ENCODE results near the gene SKP1.

The SKP1 gene

DNA sequence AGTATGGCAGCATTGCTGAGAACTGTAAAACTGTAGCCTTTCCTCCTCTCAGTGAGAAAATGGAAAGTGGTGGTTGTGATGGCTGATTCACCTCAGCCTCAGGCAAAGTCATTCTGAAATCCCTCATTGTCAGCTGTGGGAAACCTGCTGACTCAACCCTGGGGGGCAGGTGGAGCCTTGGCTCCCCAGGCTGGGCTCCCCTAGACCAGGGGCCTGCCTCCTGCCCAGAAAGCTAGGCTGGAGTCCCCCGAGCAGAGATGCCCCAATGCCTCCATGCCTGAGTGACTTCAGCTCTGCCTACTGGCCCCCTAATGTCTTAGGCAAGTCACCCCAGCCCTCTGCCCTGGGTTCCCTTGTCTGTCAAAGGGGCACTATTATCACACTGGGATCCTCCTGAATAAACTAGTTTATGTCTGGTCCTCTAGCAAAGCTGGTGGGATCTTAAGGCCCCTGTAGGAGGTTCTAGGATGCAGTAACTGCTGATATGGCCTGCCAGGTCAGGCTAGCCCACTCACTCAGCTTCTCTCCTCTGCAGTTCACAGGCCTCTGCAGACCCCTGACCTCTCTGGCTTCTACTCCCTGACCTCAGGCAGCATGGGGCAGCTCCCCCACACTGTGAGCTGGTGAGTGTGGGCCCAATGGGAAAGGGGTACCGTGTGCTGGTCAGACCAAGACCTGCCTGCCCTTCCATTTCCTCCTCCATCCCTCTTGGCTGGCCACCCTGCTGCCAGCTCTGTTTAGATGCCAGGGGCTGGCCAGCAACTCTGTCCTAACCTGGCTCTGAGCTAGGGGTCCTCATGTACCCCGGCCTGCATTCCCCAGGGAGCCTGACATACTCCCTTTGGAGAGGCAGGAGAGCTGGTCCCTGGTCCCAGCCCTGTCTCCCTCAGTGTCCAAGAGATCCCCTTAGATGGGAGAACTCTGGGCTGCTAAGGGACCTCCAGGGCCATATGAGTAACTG, 38.1 kb downstream of the SKP1 start:
- Histone ChIP-seq H3K79me1 (ENCODE audit: low read length) (no peaks in the 10 kb centered on the region), H3K9ac (ENCODE audit: low read length) (no peak overlapping the region), H3K18ac (ENCODE audit: low read length) (peak overlapping the region; percentile 3), H2AFZ (ENCODE audit: insufficient read depth, low read length, poor library complexity) (no peak overlapping the region), H3K14ac (ENCODE audit: low read length) (no peak overlapping the region), H2BK5ac (ENCODE audit: low read depth, low read length, poor library complexity) (no peak overlapping the region), H3K4me2 (ENCODE audit: low read length) (no peak overlapping the region), H3K4ac (ENCODE audit: low read depth, low read length) (no peak overlapping the region), H3K23ac (ENCODE audit: low read length) (no peak overlapping the region), H3K4me3 (ENCODE audit: low read depth, low read length) (no peak overlapping the region), H2AK5ac (ENCODE audit: low read length) (no peak overlapping the region), H3K4me1 (ENCODE audit: control insufficient read depth in 1 of 2, insufficient read depth in 2 of 2, low read length in 2 of 2) (peaks cover 33 to 35% of the 10 kb centered on the region in 2 experiments), H2BK120ac (ENCODE audit: insufficient read depth, low read length, poor library complexity) (no peak overlapping the region), H4K12ac (ENCODE audit: low read depth, low read length) (no peak overlapping the region), H2BK12ac (ENCODE audit: low read length) (no peak overlapping the region), H3K79me2 (ENCODE audit: control insufficient read depth, insufficient read depth, low read length, poor library complexity) (peaks cover 2% of the 10 kb centered on the region), H3K27ac (ENCODE audit: low read depth, low read length) (no peak overlapping the region), H4K8ac (ENCODE audit: low read depth, low read length) (no peak overlapping the region), H4K91ac (ENCODE audit: low read depth, low read length) (no peak overlapping the region), H3K27me3 (ENCODE audit: insufficient read depth, low read length) (no peaks in the 10 kb centered on the region), H3K36me3 (ENCODE audit: control insufficient read depth in 1 of 2, insufficient read depth in 2 of 2, low read length in 2 of 2) (peaks cover 51 to 71% of the 10 kb centered on the region in 2 experiments), H3K9me3 (ENCODE audit: insufficient read depth, low read depth, low read length) (peaks cover 2% of the 10 kb centered on the region)
- DNase-seq = peak; percentile 59 to 72
- WGBS (ENCODE audit: extremely low coverage, insufficient coverage, insufficient read length) = no CpG with 5 or more reads among the region's 3 CpGs

DNA sequence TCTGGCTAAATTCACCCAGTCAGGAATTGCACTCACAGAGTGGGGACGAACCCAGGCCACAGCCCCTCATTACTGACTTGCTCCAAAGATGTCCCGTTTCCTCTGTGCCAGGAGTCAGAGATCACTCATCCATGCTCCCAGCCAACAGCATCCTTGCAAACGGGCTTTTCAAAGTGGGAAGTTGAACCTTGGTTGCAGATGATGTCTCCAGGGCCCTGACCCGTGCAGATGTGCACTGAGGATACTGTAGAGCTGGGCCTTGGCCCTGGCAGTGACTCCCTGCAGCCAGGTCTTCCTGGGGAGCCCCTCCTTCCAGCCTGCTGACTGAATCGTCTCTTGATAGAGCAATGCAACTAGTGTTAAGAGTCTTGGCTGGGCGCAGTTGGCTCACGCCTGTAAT, 40.0 kb downstream of the SKP1 start:
- no peaks in the 10 kb centered on the region for H3K79me1 ChIP-seq (ENCODE audit: low read length)

GRCh38 chr5:134136221-134136631, 40.5 kb downstream of the SKP1 start:
- Histone ChIP-seq H3K4me1 (ENCODE audit: control insufficient read depth in 1 of 2, insufficient read depth in 2 of 2, low read length in 2 of 2) (peaks cover 24% of the 10 kb centered on the region in 2 experiments), H2AFZ (ENCODE audit: insufficient read depth, low read length, poor library complexity) (no peak overlapping the region), H3K27me3 (ENCODE audit: insufficient read depth, low read length) (no peaks in the 10 kb centered on the region), H3K36me3 (ENCODE audit: control insufficient read depth in 1 of 2, insufficient read depth in 2 of 2, low read length in 2 of 2) (peaks cover 44 to 63% of the 10 kb centered on the region in 2 experiments), H3K4ac (ENCODE audit: low read depth, low read length) (no peak overlapping the region), H3K27ac (ENCODE audit: low read depth, low read length) (no peak overlapping the region), H3K79me1 (ENCODE audit: low read length) (no peaks in the 10 kb centered on the region), H2BK5ac (ENCODE audit: low read depth, low read length, poor library complexity) (no peak overlapping the region), H2AK5ac (ENCODE audit: low read length) (no peak overlapping the region), H2BK12ac (ENCODE audit: low read length) (no peak overlapping the region), H3K14ac (ENCODE audit: low read length) (no peak overlapping the region), H4K91ac (ENCODE audit: low read depth, low read length) (no peak overlapping the region), H4K8ac (ENCODE audit: low read depth, low read length) (no peak overlapping the region), H3K9ac (ENCODE audit: low read length) (no peak overlapping the region), H2BK120ac (ENCODE audit: insufficient read depth, low read length, poor library complexity) (no peak overlapping the region), H3K18ac (ENCODE audit: low read length) (no peak overlapping the region), H3K9me3 (ENCODE audit: insufficient read depth, low read depth, low read length) (no peaks in the 10 kb centered on the region), H4K12ac (ENCODE audit: low read depth, low read length) (no peak overlapping the region), H3K79me2 (ENCODE audit: control insufficient read depth, insufficient read depth, low read length, poor library complexity) (no peaks in the 10 kb centered on the region), H3K4me3 (ENCODE audit: low read depth, low read length) (peak overlapping the region; percentile 25), H3K4me2 (ENCODE audit: low read length) (no peak overlapping the region), H3K23ac (ENCODE audit: low read length) (no peak overlapping the region)
- peak in 1 of 2 donors; percentile 49 for DNase-seq
- no CpG with 5 or more reads among the region's 2 CpGs for WGBS (ENCODE audit: extremely low coverage, insufficient coverage, insufficient read length)

More for the DNA sequence above, 40.0 kb downstream of the SKP1 start:
- H3K9ac ChIP-seq (ENCODE audit: low read length) = no peak overlapping the region
- H3K4ac ChIP-seq (ENCODE audit: low read depth, low read length) = no peak overlapping the region
- WGBS (ENCODE audit: extremely low coverage, insufficient coverage, insufficient read length) = no CpG with 5 or more reads among the region's 7 CpGs
- no peak overlapping the region for H3K14ac ChIP-seq (ENCODE audit: low read length)
- H3K9me3 ChIP-seq (ENCODE audit: insufficient read depth, low read depth, low read length) = no peaks in the 10 kb centered on the region
- no peak overlapping the region for H2BK12ac ChIP-seq (ENCODE audit: low read length)
- no peak overlapping the region for H4K8ac ChIP-seq (ENCODE audit: low read depth, low read length)
- no peak overlapping the region for H3K4me2 ChIP-seq (ENCODE audit: low read length)
- H3K36me3 ChIP-seq (ENCODE audit: control insufficient read depth in 1 of 2, insufficient read depth in 2 of 2, low read length in 2 of 2) = peaks cover 46 to 64% of the 10 kb centered on the region in 2 experiments
- no peak overlapping the region for H3K4me3 ChIP-seq (ENCODE audit: low read depth, low read length)
- peaks cover 24% of the 10 kb centered on the region in 2 experiments for H3K4me1 ChIP-seq (ENCODE audit: control insufficient read depth in 1 of 2, insufficient read depth in 2 of 2, low read length in 2 of 2)
- H2AFZ ChIP-seq (ENCODE audit: insufficient read depth, low read length, poor library complexity) = no peak overlapping the region
- no peaks in the 10 kb centered on the region for H3K79me2 ChIP-seq (ENCODE audit: control insufficient read depth, insufficient read depth, low read length, poor library complexity)
- H3K23ac ChIP-seq (ENCODE audit: low read length) = no peak overlapping the region
- no peak overlapping the region for H4K91ac ChIP-seq (ENCODE audit: low read depth, low read length)
- H3K27ac ChIP-seq (ENCODE audit: low read depth, low read length) = no peak overlapping the region
- H4K12ac ChIP-seq (ENCODE audit: low read depth, low read length) = no peak overlapping the region
- DNase-seq = no peak
- no peaks in the 10 kb centered on the region for H3K27me3 ChIP-seq (ENCODE audit: insufficient read depth, low read length)
- no peak overlapping the region for H2AK5ac ChIP-seq (ENCODE audit: low read length)
- H3K18ac ChIP-seq (ENCODE audit: low read length) = no peak overlapping the region
- H2BK120ac ChIP-seq (ENCODE audit: insufficient read depth, low read length, poor library complexity) = no peak overlapping the region
- no peak overlapping the region for H2BK5ac ChIP-seq (ENCODE audit: low read depth, low read length, poor library complexity)

GRCh38 chr5:134135091-134135655, 41.6 kb downstream of the SKP1 start:
- Histone ChIP-seq H3K18ac (ENCODE audit: low read length) (no peak overlapping the region), H3K79me1 (ENCODE audit: low read length) (no peaks in the 10 kb centered on the region), H3K9ac (ENCODE audit: low read length) (no peak overlapping the region), H3K4me3 (ENCODE audit: low read depth, low read length) (no peak overlapping the region), H2AK5ac (ENCODE audit: low read length) (no peak overlapping the region), H3K4me2 (ENCODE audit: low read length) (no peak overlapping the region), H3K4ac (ENCODE audit: low read depth, low read length) (no peak overlapping the region), H3K4me1 (ENCODE audit: control insufficient read depth in 1 of 2, insufficient read depth in 2 of 2, low read length in 2 of 2) (peaks cover 19 to 20% of the 10 kb centered on the region in 2 experiments), H4K12ac (ENCODE audit: low read depth, low read length) (no peak overlapping the region), H3K14ac (ENCODE audit: low read length) (no peak overlapping the region), H4K8ac (ENCODE audit: low read depth, low read length) (no peak overlapping the region), H2BK5ac (ENCODE audit: low read depth, low read length, poor library complexity) (no peak overlapping the region), H4K91ac (ENCODE audit: low read depth, low read length) (no peak overlapping the region), H3K23ac (ENCODE audit: low read length) (no peak overlapping the region), H2AFZ (ENCODE audit: insufficient read depth, low read length, poor library complexity) (no peak overlapping the region), H3K9me3 (ENCODE audit: insufficient read depth, low read depth, low read length) (no peaks in the 10 kb centered on the region), H3K27me3 (ENCODE audit: insufficient read depth, low read length) (no peaks in the 10 kb centered on the region), H3K36me3 (ENCODE audit: control insufficient read depth in 1 of 2, insufficient read depth in 2 of 2, low read length in 2 of 2) (peaks cover 41 to 62% of the 10 kb centered on the region in 2 experiments), H3K27ac (ENCODE audit: low read depth, low read length) (no peak overlapping the region), H3K79me2 (ENCODE audit: control insufficient read depth, insufficient read depth, low read length, poor library complexity) (no peaks in the 10 kb centered on the region), H2BK120ac (ENCODE audit: insufficient read depth, low read length, poor library complexity) (no peak overlapping the region), H2BK12ac (ENCODE audit: low read length) (no peak overlapping the region)
- DNase-seq = no peak
- WGBS (ENCODE audit: extremely low coverage, insufficient coverage, insufficient read length) = no CpG with 5 or more reads among the region's 7 CpGs
